Glutamatergic neuron (in vitro differentiated cells): Measurements from ENCODE around the gene HOXA10. TPM values are rescaled to one million over a fixed set of nuclear protein-coding genes. Genes with fewer than 3 reads are reported as not detected.

Experiments
- DNase-seq: peaks from one replicate; pipeline ENCODE4 v3.0.0; 2022
- H3K27ac Mint-ChIP-seq: one replicate; pipeline ENCODE4 v1.8.0; 2020; ENCODE audit warnings: mild to moderate bottlenecking, mixed read lengths, inconsistent platforms; ENCODE audit not compliant: unreplicated experiment
- H3K27me3 Mint-ChIP-seq: one replicate; pipeline ENCODE4 v1.8.0; 2020; ENCODE audit warnings: mild to moderate bottlenecking, moderate library complexity, mixed read lengths, inconsistent platforms; ENCODE audit not compliant: unreplicated experiment
- H3K36me3 Mint-ChIP-seq: one replicate; pipeline ENCODE4 v1.8.0; 2020; ENCODE audit warnings: mild to moderate bottlenecking, mixed read lengths, inconsistent platforms; ENCODE audit not compliant: unreplicated experiment
- H3K4me1 Mint-ChIP-seq: one replicate; pipeline ENCODE4 v1.8.0; 2020; ENCODE audit warnings: mild to moderate bottlenecking, low read depth, mixed read lengths, inconsistent platforms; ENCODE audit not compliant: unreplicated experiment
- H3K4me3 Mint-ChIP-seq: one replicate; pipeline ENCODE4 v1.8.0; 2020; ENCODE audit warnings: mild to moderate bottlenecking, mixed read lengths, inconsistent platforms; ENCODE audit not compliant: unreplicated experiment
- H3K9me3 Mint-ChIP-seq: one replicate; pipeline ENCODE4 v1.8.0; 2020; ENCODE audit warnings: mild to moderate bottlenecking, moderate library complexity, mixed read lengths, inconsistent platforms; ENCODE audit not compliant: unreplicated experiment
- total RNA-seq: library from RNA; stranded (reverse); fragmentation: NEBNext Ultra II Directional; extraction: Animal tissue kit (Norgen Biotek cat#: 25700); gene quantifications from one replicate; pipeline ENCODE4 v1.2.1, GENCODE V29; 2021; ENCODE audit not compliant: unreplicated experiment
- TF ChIP-seq, protein P1 (sequence below): fragments of 200-600 bp; sonication (generic); IDR thresholded peaks from one replicate; pipeline ENCODE4 v1.5.0; 2021; ENCODE audit not compliant: partially characterized antibody, unreplicated experiment

Gene HOXA10
- total RNA-seq, 1 donor from 2014 or later: not detected

DNA sequence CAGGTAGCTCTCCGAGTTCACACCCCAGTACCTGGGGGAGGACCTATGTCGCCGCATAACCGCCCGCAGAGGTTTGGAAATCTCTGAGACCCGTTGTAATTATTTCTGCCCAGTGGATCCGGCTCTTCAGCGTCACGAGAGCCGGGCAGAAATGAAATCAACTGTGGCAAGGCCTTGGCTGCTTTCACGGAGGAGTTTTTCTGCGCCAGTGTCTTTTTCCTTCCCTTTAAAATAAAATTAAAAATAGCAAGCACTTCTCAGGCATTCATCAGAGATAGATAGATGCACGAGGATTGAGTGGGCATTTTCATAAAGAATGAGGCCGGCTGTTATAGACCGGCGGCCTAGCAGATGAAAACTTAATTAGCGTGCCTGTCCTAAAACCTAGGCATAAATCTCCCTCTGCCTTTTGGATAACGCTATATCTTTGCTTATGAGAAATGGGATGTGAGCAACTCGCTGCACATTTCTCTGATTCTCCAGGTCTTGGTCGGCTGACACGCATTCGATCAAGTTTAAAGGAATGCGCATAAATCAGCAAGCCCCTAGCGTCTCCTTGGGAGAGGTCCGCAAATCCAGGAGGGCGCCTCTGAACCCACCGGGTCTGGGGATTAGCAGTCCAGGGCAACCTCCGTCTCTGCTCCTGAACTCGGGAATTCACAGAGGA lies 19.3 kb upstream of the HOXA10 start:
- H3K36me3 Mint-ChIP-seq: peaks cover 3% of the 10 kb centered on the region
- peaks cover 39% of the 10 kb centered on the region for H3K27me3 Mint-ChIP-seq
- H3K9me3 Mint-ChIP-seq: peaks cover 12% of the 10 kb centered on the region

DNA sequence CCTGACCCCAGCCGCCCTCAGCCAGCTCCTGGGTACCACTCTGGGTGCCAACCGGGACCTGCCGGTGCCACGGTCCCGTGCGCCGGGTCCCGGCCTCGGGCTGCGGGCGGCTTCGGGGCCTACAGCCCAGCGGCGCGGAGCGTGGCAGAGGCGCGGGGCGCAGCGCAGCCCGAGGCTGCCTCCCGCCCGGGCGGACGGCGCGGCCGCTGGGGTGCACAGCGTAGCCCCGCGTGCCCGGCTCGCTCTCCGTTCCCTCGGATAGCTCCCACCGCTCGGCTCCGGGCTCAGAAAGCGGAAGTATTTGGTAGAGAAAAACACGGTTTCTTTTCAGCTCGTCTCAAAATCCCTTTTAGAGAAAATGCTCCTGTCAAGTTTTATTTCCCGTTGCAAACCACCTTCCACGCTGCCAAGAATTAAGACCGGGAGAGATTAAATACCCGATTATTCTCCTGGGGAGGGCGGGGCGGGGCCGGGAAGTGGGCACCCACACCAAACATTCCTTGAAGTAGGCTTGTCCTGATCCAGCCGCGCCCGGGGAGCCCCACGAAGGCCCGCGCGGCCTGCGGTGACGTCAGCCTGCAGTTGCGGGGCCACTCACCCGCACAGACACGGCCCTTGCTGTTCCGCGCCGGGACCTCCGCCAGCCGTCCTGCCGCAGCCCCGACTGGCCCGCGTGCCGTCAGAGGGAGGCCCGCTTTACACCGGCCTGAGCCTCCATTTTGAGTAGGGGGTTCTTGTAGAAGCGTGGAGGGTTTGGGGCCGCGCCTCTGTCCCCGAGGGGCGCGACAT lies 18.6 kb upstream of the HOXA10 start:
- peaks cover 41% of the 10 kb centered on the region for H3K27me3 Mint-ChIP-seq
- peaks cover 14% of the 10 kb centered on the region for H3K9me3 Mint-ChIP-seq
- H3K27ac Mint-ChIP-seq: no peak overlapping the region
- peaks cover 3% of the 10 kb centered on the region for H3K36me3 Mint-ChIP-seq
- peak; percentile 25 for DNase-seq
- H3K4me1 Mint-ChIP-seq: peaks cover 3% of the 10 kb centered on the region
- TF ChIP-seq, protein P1, sequence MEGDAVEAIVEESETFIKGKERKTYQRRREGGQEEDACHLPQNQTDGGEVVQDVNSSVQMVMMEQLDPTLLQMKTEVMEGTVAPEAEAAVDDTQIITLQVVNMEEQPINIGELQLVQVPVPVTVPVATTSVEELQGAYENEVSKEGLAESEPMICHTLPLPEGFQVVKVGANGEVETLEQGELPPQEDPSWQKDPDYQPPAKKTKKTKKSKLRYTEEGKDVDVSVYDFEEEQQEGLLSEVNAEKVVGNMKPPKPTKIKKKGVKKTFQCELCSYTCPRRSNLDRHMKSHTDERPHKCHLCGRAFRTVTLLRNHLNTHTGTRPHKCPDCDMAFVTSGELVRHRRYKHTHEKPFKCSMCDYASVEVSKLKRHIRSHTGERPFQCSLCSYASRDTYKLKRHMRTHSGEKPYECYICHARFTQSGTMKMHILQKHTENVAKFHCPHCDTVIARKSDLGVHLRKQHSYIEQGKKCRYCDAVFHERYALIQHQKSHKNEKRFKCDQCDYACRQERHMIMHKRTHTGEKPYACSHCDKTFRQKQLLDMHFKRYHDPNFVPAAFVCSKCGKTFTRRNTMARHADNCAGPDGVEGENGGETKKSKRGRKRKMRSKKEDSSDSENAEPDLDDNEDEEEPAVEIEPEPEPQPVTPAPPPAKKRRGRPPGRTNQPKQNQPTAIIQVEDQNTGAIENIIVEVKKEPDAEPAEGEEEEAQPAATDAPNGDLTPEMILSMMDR: no peak
- no peak overlapping the region for H3K4me3 Mint-ChIP-seq

More for the DNA sequence above, 19.3 kb upstream of the HOXA10 start:
- TF ChIP-seq, protein P1: no peak
- no peak overlapping the region for H3K27ac Mint-ChIP-seq
- peaks cover 3% of the 10 kb centered on the region for H3K4me1 Mint-ChIP-seq
- peak; percentile 14 for DNase-seq
- H3K4me3 Mint-ChIP-seq: no peak overlapping the region

DNA sequence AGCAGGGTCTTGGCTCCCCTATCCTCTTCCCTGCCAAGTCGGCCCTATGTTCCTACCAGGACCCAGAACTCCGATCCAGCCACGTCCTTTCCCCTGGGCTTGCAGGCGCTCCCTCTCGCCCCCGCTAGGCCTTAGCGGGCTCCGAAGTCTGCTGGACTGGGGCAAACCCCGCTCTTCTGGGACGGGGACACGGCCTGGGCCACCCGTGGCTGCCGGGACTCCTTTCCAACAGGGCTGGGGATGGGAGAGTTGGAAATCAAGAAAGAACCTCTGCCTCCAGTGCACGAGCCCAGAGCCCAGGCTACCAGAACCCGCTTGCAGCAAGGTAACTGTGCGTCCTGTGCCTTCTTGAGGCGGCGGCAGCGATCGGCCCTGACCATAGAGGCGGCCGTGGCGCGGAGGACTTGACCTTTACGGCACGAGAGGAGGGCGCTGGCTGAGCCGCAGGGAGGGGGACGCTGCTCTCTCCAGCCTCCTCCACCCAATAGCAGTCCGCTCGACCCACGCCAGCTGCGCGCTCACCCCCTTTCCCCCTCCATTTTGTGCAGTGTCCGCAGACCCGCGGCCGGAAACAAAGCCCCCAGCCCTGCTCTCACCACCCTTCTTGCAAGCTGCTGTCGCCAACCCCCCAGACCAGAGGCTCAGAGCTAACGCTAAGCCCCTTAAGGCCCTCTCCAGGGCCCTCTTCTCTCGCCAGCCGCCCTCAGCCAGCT lies 17.9 kb upstream of the HOXA10 start:
- Mint-ChIP-seq H3K27me3 (peaks cover 45% of the 10 kb centered on the region), H3K4me3 (peak overlapping the region; percentile 49), H3K36me3 (peaks cover 3% of the 10 kb centered on the region), H3K9me3 (peaks cover 18% of the 10 kb centered on the region), H3K27ac (no peak overlapping the region), H3K4me1 (peaks cover 3% of the 10 kb centered on the region)
- TF ChIP-seq, protein P1: no peak
- DNase-seq: peak; percentile 55

DNA sequence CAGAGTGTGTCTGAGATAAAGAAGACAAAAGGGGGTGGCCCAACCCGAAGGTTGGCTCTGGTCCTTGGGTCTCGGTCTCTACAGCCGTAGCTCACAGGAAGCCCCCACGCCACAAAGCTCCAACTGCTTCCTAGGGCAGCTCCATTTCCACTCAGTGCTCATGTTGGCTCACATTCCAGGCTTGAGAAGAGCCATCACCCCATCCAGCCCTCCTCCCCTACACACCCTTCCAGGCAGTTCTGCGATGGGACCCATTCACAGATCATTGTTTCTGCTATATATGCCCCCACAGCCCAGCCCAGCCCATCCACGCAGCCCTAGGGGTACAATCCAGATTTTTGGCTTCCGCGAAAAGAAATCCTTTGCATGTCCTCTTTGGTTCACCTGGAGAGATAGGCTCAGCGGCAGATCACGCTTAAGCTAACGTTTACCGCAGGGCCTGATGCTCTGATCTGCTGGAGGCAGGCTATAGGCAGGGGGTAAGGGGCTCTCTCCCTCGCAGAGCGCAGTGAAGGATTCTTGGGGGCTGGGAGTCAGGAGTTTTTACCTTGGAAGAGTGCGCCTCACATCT lies 17.1 kb upstream of the HOXA10 start:
- H3K4me3 Mint-ChIP-seq: no peak overlapping the region
- H3K9me3 Mint-ChIP-seq: peaks cover 18% of the 10 kb centered on the region
- TF ChIP-seq, protein P1: no peak
- DNase-seq: peak; percentile 9
- H3K27me3 Mint-ChIP-seq: peaks cover 49% of the 10 kb centered on the region
- peaks cover 3% of the 10 kb centered on the region for H3K4me1 Mint-ChIP-seq
- H3K36me3 Mint-ChIP-seq: peaks cover 3% of the 10 kb centered on the region
- no peak overlapping the region for H3K27ac Mint-ChIP-seq
